Activated CD8-positive, alpha-beta T cell treated with anti-CD3 and anti-CD28 coated beads, Interleukin-2, amount 10 ng/mL, durations not matched to agents 7 days and 5 days (primary cell): ENCODE data around the gene AFAP1. TPM values are rescaled to one million over a fixed set of nuclear protein-coding genes. Genes with fewer than 3 reads are reported as not detected.

Experiments used
- ATAC-seq: fragments of 150-1000 bp; cut with Tn5 transposase; one replicate; pipeline ENCODE4 v1.10.0; 2021; ENCODE audit warnings: moderate library complexity
- CTCF ChIA-PET: fragments of 350-600 bp; sonication (Branson Sonifier 250); formaldehyde crosslinking; loops from one replicate; lab custom pipeline; 2021; ENCODE audit warnings: antibody characterized with exemption; lab: Charles Lee
- POLR2A ChIA-PET: fragments of 350-600 bp; sonication (Branson Sonifier 250); formaldehyde crosslinking; loops from one replicate; lab custom pipeline; 2021; ENCODE audit warnings: antibody characterized with exemption; lab: Charles Lee
- DNase-seq: peaks from one replicate; pipeline ENCODE4 v3.0.0-alpha.2; 2020
- H3K27ac Mint-ChIP-seq: one replicate; pipeline ENCODE4 v1.8.0; 2021; ENCODE audit warnings: mild to moderate bottlenecking, mixed read lengths
- H3K27me3 Mint-ChIP-seq: one replicate; pipeline ENCODE4 v1.8.0; 2021; ENCODE audit warnings: low read depth, mixed read lengths
- H3K36me3 Mint-ChIP-seq: one replicate; pipeline ENCODE4 v1.8.0; 2021; ENCODE audit warnings: low read depth, mixed read lengths
- H3K4me1 Mint-ChIP-seq: one replicate; pipeline ENCODE4 v1.8.0; 2021; ENCODE audit warnings: low read depth, mixed read lengths
- H3K4me3 Mint-ChIP-seq: one replicate; pipeline ENCODE4 v1.8.0; 2021; ENCODE audit warnings: mild to moderate bottlenecking, mixed read lengths
- H3K9me3 Mint-ChIP-seq: one replicate; pipeline ENCODE4 v1.8.0; 2022; ENCODE audit warnings: mixed read lengths; ENCODE audit not compliant: insufficient read depth
- total RNA-seq, 2 experiments: library from RNA; stranded (reverse); gene quantifications; one replicate each; pipeline ENCODE4 v1.2.3, GENCODE V29; 2021

Gene AFAP1
- total RNA-seq, 2 experiments from 2014 or later, result 5.3 to 6.2 TPM

DNA sequence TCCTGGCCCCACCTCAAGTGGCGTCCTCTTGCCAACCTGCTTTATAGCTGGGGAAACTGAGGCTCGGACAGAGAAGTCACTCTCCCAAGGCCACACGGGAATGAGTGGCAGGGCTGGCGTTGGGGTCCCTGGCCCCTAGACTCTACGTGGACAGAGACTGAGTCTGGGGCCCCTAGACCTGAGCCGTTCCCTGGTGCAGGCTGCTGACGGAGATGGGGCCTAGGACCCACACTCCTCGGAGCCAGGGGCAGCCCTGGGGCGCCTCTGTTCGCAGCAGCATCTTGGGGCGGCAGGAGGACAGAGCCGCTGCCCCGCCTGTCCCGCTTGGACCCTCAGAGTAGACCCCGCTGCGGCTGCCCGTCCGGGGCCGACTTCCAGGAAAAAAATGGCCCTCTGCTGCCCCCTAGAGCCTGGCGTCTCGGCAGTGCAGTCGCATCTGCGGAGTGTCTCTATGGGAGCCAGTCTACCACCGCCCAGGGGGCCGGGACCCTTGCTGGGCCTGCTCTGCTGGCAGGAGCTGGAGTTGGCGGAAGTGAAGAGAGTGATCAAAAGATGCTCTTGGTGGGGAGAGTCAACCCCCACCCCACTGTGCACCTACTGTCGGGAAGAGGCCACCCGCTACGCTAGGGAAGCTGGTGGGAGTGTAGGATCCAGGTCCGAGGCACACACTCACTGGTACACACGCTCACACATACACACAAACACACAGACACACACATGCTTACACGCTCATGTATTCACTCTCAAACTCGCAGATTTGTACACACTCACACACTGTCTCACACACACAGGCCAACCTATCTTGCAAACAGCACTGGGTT is 220.1 kb downstream of the AFAP1 start:
- no peaks in the 10 kb centered on the region for H3K4me1 Mint-ChIP-seq
- ChIA-PET POLR2A (no interaction called here), CTCF (interaction anchor here (0.7 to 1.3 kb wide), 7 partner anchors 9 to 536 kb away, joined by 3 to 5 read pairs (median 3); no protein-coding TSS in a partner anchor)
- no peak overlapping the region for H3K27ac Mint-ChIP-seq
- DNase-seq (peak; percentile 69), ATAC-seq (peak; percentile 68)
- no peak overlapping the region for H3K4me3 Mint-ChIP-seq
- H3K9me3 Mint-ChIP-seq, result no peaks in the 10 kb centered on the region
- no peaks in the 10 kb centered on the region for H3K36me3 Mint-ChIP-seq
- H3K27me3 Mint-ChIP-seq, result peaks cover 13% of the 10 kb centered on the region

DNA sequence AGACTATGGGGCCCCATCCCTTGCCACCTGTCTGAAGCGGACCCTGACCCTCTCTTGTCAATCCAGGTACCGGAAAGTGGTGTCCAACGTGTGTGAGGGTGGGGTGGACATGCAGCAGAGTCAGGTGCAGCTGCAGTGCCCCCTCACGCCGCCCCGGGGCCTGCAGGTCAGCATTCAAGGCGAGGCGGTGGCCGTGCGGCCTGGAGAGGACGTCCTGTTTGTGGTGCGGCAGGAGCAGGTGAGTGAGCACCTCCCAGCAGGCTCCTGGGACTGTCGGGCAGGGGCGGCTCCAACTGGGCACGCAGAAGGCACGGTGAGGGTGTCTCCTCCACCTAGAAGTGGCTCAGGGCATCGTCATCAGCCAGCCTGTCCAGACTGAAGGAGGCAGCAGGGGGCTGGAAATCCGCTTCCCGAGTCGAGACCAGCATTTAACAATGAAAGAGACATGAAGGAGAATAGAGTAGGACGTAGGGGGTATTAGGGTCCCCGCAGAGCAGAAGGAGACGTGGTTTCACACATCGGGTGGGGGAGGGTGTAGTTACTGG is 221.6 kb downstream of the AFAP1 start:
- Mint-ChIP-seq H3K4me1 (no peaks in the 10 kb centered on the region), H3K9me3 (no peaks in the 10 kb centered on the region), H3K27ac (no peak overlapping the region), H3K27me3 (peaks cover 13% of the 10 kb centered on the region), H3K4me3 (no peak overlapping the region), H3K36me3 (no peaks in the 10 kb centered on the region)
- no peak for ATAC-seq
- ChIA-PET POLR2A (no interaction called here), CTCF (no interaction called here)
- no peak for DNase-seq

- Mint-ChIP-seq H3K4me1 (no peaks in the 10 kb centered on the region), H3K4me3 (no peak overlapping the region), H3K36me3 (no peaks in the 10 kb centered on the region), H3K9me3 (no peaks in the 10 kb centered on the region), H3K27me3 (peaks cover 9% of the 10 kb centered on the region), H3K27ac (no peak overlapping the region)
- ChIA-PET POLR2A (no interaction called here), CTCF (no interaction called here)
- DNase-seq, result no peak
- no peak for ATAC-seq
Observed at GRCh38 chr4:7717161-7717560, 222.5 kb downstream of the AFAP1 start.

DNA sequence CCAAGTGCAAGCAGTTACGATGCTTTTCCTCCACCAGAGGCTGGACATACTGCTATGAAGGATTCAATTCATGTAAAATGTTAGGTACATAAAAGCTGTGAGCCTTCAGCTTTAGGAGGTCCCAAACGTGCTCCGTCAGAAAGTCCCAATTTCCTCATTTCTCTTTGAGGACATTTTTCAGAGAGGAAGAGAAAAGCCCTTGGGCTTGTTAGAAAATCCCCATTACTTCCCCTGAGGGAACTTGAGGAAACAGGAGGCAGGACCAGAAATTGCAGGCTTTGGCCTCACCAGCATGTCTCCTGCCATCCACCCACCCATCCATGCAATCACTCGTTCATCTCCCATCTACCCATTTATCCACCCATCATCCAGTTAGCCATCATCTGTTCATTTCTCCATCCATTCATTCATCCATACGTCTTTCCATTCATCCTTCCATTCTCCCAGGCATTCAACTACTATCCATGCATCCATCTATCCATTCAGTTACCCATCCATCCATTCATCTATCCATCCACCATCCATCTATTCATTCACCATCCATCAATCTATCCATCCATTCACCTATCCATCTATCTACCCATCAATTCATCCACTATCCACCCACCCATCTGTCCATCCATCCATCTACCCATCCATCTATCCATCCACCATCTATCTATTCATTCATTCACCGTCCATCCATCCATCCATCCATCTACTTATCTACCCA is 223.5 kb downstream of the AFAP1 start:
- no peaks in the 10 kb centered on the region for H3K36me3 Mint-ChIP-seq
- H3K4me3 Mint-ChIP-seq, result no peak overlapping the region
- peaks cover 9% of the 10 kb centered on the region for H3K27me3 Mint-ChIP-seq
- DNase-seq (no peak), ATAC-seq (no peak)
- H3K4me1 Mint-ChIP-seq, result no peaks in the 10 kb centered on the region
- no peak overlapping the region for H3K27ac Mint-ChIP-seq
- ChIA-PET CTCF (no interaction called here), POLR2A (interaction anchor here (0.6 kb wide), 1 partner anchor 383 kb away, joined by 3 read pairs; no protein-coding TSS in a partner anchor)
- no peaks in the 10 kb centered on the region for H3K9me3 Mint-ChIP-seq

DNA sequence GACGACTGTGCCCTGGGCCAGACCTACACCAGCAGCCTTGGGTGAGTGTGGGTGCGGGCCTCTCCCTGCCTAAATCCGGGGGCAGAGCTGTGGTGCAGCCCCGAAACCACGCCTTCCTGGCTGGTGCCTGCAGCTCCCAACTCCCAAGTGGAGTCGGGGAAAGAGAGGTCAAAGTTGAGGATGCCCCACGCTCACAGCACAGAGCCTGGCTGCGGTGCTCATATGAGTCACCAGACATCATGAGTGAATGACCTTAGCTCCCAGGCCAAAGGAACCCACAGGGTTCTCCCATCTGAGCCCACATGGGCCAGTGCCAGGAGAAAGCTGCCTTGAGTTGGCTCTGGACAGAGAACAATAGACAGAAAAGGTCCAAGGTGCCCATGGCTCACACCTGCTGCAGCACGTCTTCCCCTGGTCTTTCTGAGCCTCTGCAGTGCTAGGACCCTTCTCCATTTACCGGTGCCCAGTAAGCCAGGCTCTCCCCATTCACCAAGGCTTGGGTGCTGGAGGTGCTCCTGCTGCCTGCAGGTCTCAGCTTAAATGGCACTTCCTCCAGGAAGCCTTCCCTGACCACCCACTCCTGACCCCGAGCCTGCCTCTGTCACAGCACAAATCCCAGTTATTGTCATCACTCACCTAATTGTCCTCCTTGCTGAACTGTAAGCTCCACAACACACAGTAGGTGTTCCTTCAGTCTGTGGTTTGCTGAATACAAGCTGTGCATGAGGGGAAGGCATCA is 224.2 kb downstream of the AFAP1 start:
- Mint-ChIP-seq H3K36me3 (no peaks in the 10 kb centered on the region), H3K27me3 (peaks cover 7% of the 10 kb centered on the region), H3K9me3 (no peaks in the 10 kb centered on the region), H3K4me3 (no peak overlapping the region), H3K4me1 (no peaks in the 10 kb centered on the region), H3K27ac (no peak overlapping the region)
- ChIA-PET CTCF (no interaction called here), POLR2A (interaction anchor here (0.6 kb wide), 1 partner anchor 382 kb away, joined by 3 read pairs; no protein-coding TSS in a partner anchor)
- DNase-seq (no peak), ATAC-seq (no peak)

DNA sequence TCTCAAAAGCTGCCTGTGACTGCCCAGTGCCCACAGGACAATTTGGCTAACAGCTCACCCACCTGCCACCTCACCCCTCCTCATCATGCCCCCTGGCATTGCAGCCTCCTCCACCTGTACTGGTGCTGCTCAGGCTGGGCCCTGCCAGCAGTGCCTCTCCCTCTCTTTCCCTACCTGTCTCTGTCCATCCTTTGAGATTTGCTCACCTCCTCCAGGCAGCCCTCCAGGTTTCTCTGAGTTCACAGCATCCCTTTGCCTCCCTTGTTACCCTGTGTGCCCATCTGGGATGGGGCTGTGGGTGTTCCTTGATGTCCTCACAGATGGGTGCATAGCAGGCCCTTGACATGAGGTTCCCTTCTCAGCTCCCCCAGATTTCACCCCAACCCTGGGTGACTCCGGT is 224.9 kb downstream of the AFAP1 start:
- Mint-ChIP-seq H3K4me3 (no peak overlapping the region), H3K9me3 (no peaks in the 10 kb centered on the region), H3K27ac (no peak overlapping the region), H3K4me1 (no peaks in the 10 kb centered on the region), H3K36me3 (no peaks in the 10 kb centered on the region), H3K27me3 (peaks cover 4% of the 10 kb centered on the region)
- CTCF ChIA-PET, result no interaction called here
- POLR2A ChIA-PET, result no interaction called here
- DNase-seq (no peak), ATAC-seq (no peak)

DNA sequence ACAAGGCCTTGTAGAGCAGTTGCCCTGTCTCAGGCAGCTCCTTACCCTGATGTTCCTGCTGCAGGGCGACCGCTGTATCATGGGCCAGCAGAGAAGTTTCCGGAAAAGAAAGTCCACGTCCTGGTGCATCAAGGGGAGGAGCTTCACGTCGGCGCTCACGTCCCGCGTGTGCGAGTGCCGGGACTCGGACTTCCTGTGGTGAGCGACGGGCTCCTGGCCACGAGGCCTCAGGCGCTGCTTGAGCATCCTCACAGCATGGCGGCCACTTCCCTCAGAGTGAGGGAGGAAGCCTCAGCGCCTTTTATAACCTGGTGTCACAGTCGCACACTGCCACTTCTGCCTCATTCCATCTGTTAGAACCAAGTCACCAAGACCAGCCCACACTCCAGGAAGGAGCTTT is 225.5 kb downstream of the AFAP1 start:
- POLR2A ChIA-PET, result no interaction called here
- Mint-ChIP-seq H3K4me3 (no peak overlapping the region), H3K4me1 (no peaks in the 10 kb centered on the region), H3K9me3 (no peaks in the 10 kb centered on the region), H3K36me3 (no peaks in the 10 kb centered on the region), H3K27ac (no peak overlapping the region), H3K27me3 (peaks cover 4% of the 10 kb centered on the region)
- ATAC-seq, result no peak
- no peak for DNase-seq
- CTCF ChIA-PET, result no interaction called here

- peaks cover 4% of the 10 kb centered on the region for H3K27me3 Mint-ChIP-seq
- H3K36me3 Mint-ChIP-seq, result no peaks in the 10 kb centered on the region
- ChIA-PET CTCF (no interaction called here), POLR2A (no interaction called here)
- H3K27ac Mint-ChIP-seq, result no peak overlapping the region
- no peak for ATAC-seq
- DNase-seq, result no peak
- H3K4me3 Mint-ChIP-seq, result no peak overlapping the region
- H3K9me3 Mint-ChIP-seq, result no peaks in the 10 kb centered on the region
- H3K4me1 Mint-ChIP-seq, result no peaks in the 10 kb centered on the region
Observed at GRCh38 chr4:7713757-7714156, 225.9 kb downstream of the AFAP1 start.

DNA sequence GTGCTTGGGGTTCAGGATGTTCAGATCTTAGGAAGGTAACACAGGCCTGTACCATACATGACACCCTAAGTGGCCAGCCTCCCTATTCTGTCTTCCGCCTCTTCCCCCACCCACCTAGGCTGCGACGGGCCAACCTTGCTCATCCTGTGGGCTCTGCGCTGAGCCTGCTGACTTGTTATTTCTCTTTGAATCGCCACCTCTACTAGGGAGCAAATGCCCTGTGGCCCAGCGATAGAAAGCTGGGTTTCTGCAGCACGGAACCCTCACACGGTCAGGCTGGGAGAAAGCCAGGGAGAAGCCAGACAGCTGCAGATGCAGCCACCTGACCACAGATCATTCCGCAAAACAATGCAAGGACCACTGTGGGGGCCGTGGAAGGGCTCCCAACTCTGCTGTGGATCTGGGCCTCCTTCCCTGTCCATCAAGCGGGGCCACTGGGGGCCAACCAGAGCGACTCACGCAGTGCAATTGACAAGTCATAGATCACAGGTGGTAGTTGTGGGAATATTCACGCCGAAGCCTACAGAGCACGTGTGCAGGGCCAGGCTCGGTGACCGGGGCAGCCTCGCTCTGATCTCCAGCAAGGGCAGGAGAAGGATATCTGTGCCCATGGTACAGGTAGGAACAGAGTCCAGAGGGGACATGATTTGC is 227.5 kb downstream of the AFAP1 start:
- H3K27me3 Mint-ChIP-seq, result peaks cover 4% of the 10 kb centered on the region
- H3K4me1 Mint-ChIP-seq, result no peaks in the 10 kb centered on the region
- DNase-seq (no peak), ATAC-seq (no peak)
- ChIA-PET POLR2A (no interaction called here), CTCF (no interaction called here)
- H3K27ac Mint-ChIP-seq, result no peak overlapping the region
- no peak overlapping the region for H3K4me3 Mint-ChIP-seq
- H3K9me3 Mint-ChIP-seq, result no peaks in the 10 kb centered on the region
- H3K36me3 Mint-ChIP-seq, result no peaks in the 10 kb centered on the region

- no peak overlapping the region for H3K27ac Mint-ChIP-seq
- H3K4me3 Mint-ChIP-seq, result no peak overlapping the region
- no peaks in the 10 kb centered on the region for H3K4me1 Mint-ChIP-seq
- DNase-seq, result no peak
- H3K27me3 Mint-ChIP-seq, result peaks cover 3% of the 10 kb centered on the region
- POLR2A ChIA-PET, result no interaction called here
- CTCF ChIA-PET, result no interaction called here
- no peaks in the 10 kb centered on the region for H3K36me3 Mint-ChIP-seq
- ATAC-seq, result no peak
- H3K9me3 Mint-ChIP-seq, result no peaks in the 10 kb centered on the region
Observed at GRCh38 chr4:7711307-7711963, 228.2 kb downstream of the AFAP1 start.
